GM12873 (cell line): ENCODE data around the gene RNF149.

Source experiments
- TF ChIP-seq, protein P1 (sequence below): IDR thresholded peaks from 2 replicates; pipeline ENCODE4 v1.5.1; 2012; ENCODE audit warnings: low read depth, mild to moderate bottlenecking, moderate library complexity, low read length, control low read depth; ENCODE audit not compliant: insufficient read depth; ENCODE audit errors: missing control alignments

The RNF149 gene

DNA sequence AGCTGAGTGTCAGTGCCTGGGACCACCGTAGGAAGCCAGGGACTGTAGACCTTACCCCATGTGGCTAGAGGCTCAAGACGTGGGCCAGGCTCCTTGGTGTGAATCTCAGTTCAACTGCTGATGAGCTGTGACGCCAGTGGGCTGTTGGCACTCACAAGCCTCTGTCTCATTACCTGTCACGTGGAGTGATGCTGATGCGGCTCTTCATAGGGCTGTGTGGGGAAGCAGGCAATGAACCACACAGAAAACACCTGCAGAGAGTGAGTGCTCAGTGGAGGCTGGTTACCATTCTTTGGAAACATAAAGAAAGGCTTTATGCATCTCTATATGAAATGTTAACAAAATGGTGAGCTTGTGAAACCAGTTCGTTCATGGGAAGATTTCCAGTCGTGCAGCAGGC lies 42.7 kb upstream of the RNF149 start:
- TF ChIP-seq, protein P1, sequence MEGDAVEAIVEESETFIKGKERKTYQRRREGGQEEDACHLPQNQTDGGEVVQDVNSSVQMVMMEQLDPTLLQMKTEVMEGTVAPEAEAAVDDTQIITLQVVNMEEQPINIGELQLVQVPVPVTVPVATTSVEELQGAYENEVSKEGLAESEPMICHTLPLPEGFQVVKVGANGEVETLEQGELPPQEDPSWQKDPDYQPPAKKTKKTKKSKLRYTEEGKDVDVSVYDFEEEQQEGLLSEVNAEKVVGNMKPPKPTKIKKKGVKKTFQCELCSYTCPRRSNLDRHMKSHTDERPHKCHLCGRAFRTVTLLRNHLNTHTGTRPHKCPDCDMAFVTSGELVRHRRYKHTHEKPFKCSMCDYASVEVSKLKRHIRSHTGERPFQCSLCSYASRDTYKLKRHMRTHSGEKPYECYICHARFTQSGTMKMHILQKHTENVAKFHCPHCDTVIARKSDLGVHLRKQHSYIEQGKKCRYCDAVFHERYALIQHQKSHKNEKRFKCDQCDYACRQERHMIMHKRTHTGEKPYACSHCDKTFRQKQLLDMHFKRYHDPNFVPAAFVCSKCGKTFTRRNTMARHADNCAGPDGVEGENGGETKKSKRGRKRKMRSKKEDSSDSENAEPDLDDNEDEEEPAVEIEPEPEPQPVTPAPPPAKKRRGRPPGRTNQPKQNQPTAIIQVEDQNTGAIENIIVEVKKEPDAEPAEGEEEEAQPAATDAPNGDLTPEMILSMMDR, result no peak

DNA sequence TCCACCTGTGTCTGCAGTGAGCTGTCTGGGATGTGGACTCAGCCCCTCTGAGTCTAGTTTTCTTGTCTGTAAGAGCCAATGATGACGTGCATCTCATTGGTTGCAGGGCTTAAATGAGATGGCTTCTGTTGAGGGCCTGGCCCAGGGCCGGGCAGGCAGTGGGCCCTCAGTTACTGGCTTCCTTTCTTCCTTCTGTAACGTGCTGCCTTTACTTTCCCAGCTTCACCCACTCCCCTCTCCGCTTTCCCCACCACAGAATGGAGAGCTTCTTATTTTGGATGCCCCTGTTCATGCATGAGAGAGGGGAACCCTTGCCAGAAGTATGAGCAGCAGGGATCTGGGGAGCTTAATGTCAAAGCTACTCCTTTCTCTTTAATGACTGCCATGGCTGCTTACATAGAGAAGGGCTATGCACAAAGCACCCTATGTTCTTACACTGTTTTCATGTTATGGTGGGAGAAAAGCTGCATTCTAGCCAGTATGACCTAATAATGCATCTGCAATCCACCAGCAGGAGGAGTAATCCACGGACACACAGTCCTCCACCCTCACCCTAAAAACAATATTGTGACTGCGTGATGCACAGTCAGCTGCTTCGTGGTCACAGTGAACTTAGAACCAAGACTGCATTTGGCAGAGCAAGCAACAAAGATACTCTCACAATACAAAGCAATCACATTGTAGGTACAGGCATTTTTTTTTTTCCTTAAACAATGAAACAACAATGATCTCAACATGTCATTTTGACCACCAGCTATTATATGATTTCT lies 41.6 kb upstream of the RNF149 start:
- TF ChIP-seq, protein P1, result peak; percentile 22

- TF ChIP-seq, protein P1, result no peak
Measured at GRCh38 chr2:101348883-101349282, 40.4 kb upstream of the RNF149 start.

DNA sequence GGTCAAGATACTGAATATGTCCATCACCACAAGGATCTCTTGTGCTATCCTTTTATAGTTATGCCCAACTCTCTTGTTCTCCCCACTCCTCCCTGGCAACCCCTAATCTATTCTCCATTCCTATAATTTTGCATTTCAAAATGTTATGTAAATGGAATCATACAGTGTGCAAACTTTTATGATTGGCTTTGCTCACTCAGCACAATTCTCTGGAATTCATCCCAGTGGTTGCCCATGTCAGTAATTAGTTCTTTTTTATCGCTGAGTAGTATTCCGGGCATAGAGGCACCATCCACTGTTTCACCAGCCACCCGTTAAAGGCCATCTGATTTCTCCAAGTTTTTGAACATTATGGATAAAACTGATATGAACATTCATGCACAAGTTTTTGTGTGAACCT lies 38.4 kb upstream of the RNF149 start:
- TF ChIP-seq, protein P1, result no peak

DNA sequence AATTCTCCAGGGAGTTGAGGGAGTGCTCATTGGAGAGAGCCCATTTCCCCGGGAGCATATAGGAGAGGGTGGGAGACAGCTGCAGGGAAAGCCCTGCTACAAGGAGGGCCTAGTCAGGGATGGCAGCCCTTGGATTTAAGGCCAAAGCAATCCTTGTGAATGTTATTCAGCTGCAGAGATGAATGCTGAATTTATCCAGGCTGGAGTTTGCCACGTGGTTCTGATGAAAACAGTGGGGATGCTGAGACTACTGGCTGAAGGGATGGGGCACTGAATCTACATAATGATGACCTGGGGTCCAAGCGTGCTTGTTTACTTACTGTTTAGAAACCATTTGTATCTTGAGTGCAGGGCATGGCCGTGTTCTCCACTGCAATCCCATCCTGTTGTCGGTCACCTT lies 35.6 kb upstream of the RNF149 start:
- TF ChIP-seq, protein P1, result no peak

DNA sequence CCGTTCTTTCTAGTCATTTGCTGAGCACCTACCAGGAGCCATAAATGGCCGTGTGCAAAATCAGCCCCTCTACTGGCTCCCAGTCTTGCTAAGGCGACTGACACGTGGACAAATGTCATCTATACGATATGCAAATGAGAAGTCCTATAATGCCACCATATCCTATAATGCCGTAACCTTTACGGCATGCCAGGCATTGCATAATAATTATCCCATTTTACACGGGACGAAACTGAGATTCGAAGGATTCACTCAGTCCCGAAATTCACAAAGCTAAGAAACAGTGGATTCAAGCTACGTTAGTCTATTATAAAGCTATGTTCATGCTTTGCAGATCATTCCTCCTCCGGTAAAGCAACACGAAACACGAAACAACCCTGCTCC lies 34.1 kb upstream of the RNF149 start:
- TF ChIP-seq, protein P1, result no peak

DNA sequence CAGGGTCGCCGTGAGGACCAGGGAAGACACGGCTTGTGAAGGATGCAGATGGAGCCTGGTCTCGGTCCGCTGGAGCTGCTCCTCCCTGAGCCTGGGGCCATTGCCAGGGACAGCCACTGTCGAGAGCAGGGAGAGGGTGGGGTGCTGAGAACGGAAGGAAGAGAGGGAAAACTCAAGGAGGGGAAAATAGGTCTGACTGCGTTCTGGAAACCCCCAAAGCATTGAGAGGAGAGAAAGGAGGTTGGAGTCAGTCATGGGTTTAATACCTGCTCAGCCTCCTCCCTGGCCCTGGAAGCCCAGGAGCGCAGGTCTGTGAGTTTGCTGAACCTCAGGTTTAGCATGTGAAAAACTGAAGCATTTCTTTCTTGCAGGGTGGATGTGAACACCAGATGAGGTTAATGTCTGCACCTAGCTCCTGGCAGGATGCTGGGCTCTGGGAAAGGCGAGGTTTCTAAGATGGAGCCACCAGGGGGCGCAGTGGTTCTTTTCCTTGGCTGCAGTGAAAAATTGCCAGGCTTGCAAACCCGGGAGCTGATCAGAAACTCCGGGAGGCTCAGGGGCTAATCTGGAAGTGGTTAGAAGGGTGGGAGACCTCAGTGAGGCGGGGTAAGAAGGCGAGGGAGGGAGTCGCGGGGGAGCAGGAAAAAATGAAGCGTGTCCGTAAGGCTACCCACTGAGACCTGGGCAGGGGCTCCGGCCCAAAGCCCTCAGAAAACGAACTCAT lies 33.6 kb upstream of the RNF149 start:
- TF ChIP-seq, protein P1, result peak; percentile 85
